Endodermal cell (in vitro differentiated cells): Measurements from ENCODE around the gene RANBP1. TPM values are rescaled to one million over a fixed set of nuclear protein-coding genes. Genes with fewer than 3 reads are reported as not detected.

Experiments used
- DNase-seq: peaks from one replicate; pipeline ENCODE4 v3.0.0-alpha.2; 2017
- H3K27ac ChIP-seq: 2 replicates; pipeline ENCODE4 v1.5.1; 2013; ENCODE audit warnings: mild to moderate bottlenecking, low read depth, low read length, moderate library complexity
- H3K27me3 ChIP-seq: 2 replicates; pipeline ENCODE4 v1.6.1; 2013; ENCODE audit warnings: mild to moderate bottlenecking, low read length, moderate library complexity; ENCODE audit not compliant: insufficient read depth, control insufficient read depth, poor library complexity, severe bottlenecking
- H3K36me3 ChIP-seq: 2 replicates; pipeline ENCODE4 v1.7.0; 2013; ENCODE audit warnings: mild to moderate bottlenecking, low read length, moderate library complexity; ENCODE audit not compliant: control insufficient read depth, insufficient read depth
- H3K4me1 ChIP-seq: one replicate; pipeline ENCODE4 v1.7.0; 2013; ENCODE audit warnings: low read length; ENCODE audit not compliant: control insufficient read depth, insufficient read depth
- H3K4me3 ChIP-seq: 2 replicates; pipeline ENCODE4 v1.5.1; 2013; ENCODE audit warnings: mild to moderate bottlenecking, low read length, moderate library complexity
- H3K9ac ChIP-seq: 2 replicates; pipeline ENCODE4 v1.6.1; 2013; ENCODE audit warnings: mild to moderate bottlenecking, low read length, moderate library complexity; ENCODE audit not compliant: poor library complexity, severe bottlenecking; ENCODE audit errors: extremely low read depth
- H3K9me3 ChIP-seq: 2 replicates; pipeline ENCODE4 v1.6.1; 2013; ENCODE audit warnings: mild to moderate bottlenecking, low read length, moderate library complexity; ENCODE audit not compliant: control insufficient read depth
- H3K27ac Mint-ChIP-seq: 2 replicates; pipeline ENCODE4 v1.8.0; 2020; ENCODE audit warnings: mixed read lengths
- H3K27me3 Mint-ChIP-seq: 2 replicates; pipeline ENCODE4 v1.8.0; 2021; ENCODE audit warnings: mild to moderate bottlenecking, mixed read lengths; ENCODE audit not compliant: insufficient read depth
- H3K36me3 Mint-ChIP-seq: 2 replicates; pipeline ENCODE4 v1.8.0; 2020; ENCODE audit warnings: low read depth, mixed read lengths
- H3K4me1 Mint-ChIP-seq: 2 replicates; pipeline ENCODE4 v1.8.0; 2020; ENCODE audit warnings: mixed read lengths
- H3K4me3 Mint-ChIP-seq: 2 replicates; pipeline ENCODE4 v1.8.0; 2020; ENCODE audit warnings: mild to moderate bottlenecking, moderate library complexity, mixed read lengths
- H3K9me3 Mint-ChIP-seq: 2 replicates; pipeline ENCODE4 v1.8.0; 2020; ENCODE audit warnings: mild to moderate bottlenecking, mixed read lengths
- CTCF ChIP-seq: fragments of 200-600 bp; sonication (generic); conservative IDR thresholded peaks from 2 replicates; pipeline ENCODE4 v1.5.0; 2021; ENCODE audit warnings: antibody characterized with exemption, mild to moderate bottlenecking
- WGBS, 2 experiments: methylation state at CpG; one replicate each; pipeline versions ENCODE4 v1.1.5 to v1.1.7; 2013; ENCODE audit warnings: missing lambda C conversion rate in 2 of 2, mixed read lengths in 1 of 2; ENCODE audit not compliant: insufficient coverage in 1 of 2, insufficient read length in 1 of 2; 5-methylcytosine and 5-hydroxymethylcytosine counted together
- total RNA-seq, 2 donors: library from RNA; stranded (reverse); fragmentation: NEBNext Ultra II Directional in 1 of 2; extraction: Animal tissue kit (Norgen Biotek cat#: 25700) in 1 of 2; gene quantifications; 2 replicates in 1 of 2; 3 replicates in 1 of 2; pipeline ENCODE4 v1.2.1, GENCODE V29; 2021

RANBP1 gene
- total RNA-seq, 2 donors from 2014 or later = 320 to 415 TPM

GRCh38 chr22:20126284-20127029 is 10.6 kb downstream of the RANBP1 start:
- no peaks in the 10 kb centered on the region for H3K4me1 ChIP-seq
- H3K9ac ChIP-seq = no peak overlapping the region
- no peak overlapping the region for H3K27ac Mint-ChIP-seq
- whole genome bisulfite sequencing, 2 experiments = 95% methylated on average over 17 to 19 of the region's 19 CpGs
- H3K36me3 ChIP-seq = peaks cover 63% of the 10 kb centered on the region
- H3K27me3 ChIP-seq = no peaks in the 10 kb centered on the region
- no peaks in the 10 kb centered on the region for H3K9me3 Mint-ChIP-seq
- no peak overlapping the region for H3K27ac ChIP-seq
- TF ChIP-seq CTCF = no peak
- no peak overlapping the region for H3K4me3 Mint-ChIP-seq
- peaks cover 45% of the 10 kb centered on the region for H3K36me3 Mint-ChIP-seq
- DNase-seq = no peak
- H3K4me1 Mint-ChIP-seq = no peaks in the 10 kb centered on the region
- no peak overlapping the region for H3K4me3 ChIP-seq
- no peaks in the 10 kb centered on the region for H3K27me3 Mint-ChIP-seq
- H3K9me3 ChIP-seq = no peaks in the 10 kb centered on the region

- Mint-ChIP-seq H3K36me3 (peaks cover 36% of the 10 kb centered on the region), H3K4me3 (no peak overlapping the region), H3K27ac (peak overlapping the region; percentile 74), H3K4me1 (no peaks in the 10 kb centered on the region), H3K27me3 (no peaks in the 10 kb centered on the region), H3K9me3 (no peaks in the 10 kb centered on the region)
- Histone ChIP-seq H3K36me3 (peaks cover 54% of the 10 kb centered on the region), H3K4me3 (no peak overlapping the region), H3K27ac (peak overlapping the region; percentile 29), H3K27me3 (no peaks in the 10 kb centered on the region), H3K9ac (no peak overlapping the region), H3K9me3 (no peaks in the 10 kb centered on the region), H3K4me1 (no peaks in the 10 kb centered on the region)
- TF ChIP-seq CTCF = no peak
- 94 to 98% methylated on average over 12 to 15 of the region's 15 CpGs for WGBS, 2 experiments
- DNase-seq = no peak
Observed at GRCh38 chr22:20127318-20127868, 11.5 kb downstream of the RANBP1 start.

GRCh38 chr22:20127869-20128618 is 12.1 kb downstream of the RANBP1 start:
- peaks cover 34% of the 10 kb centered on the region for H3K36me3 Mint-ChIP-seq
- Histone ChIP-seq H3K9me3 (no peaks in the 10 kb centered on the region), H3K9ac (no peak overlapping the region), H3K36me3 (peaks cover 53% of the 10 kb centered on the region), H3K4me1 (no peaks in the 10 kb centered on the region), H3K4me3 (no peak overlapping the region), H3K27ac (peak overlapping the region; percentile 36), H3K27me3 (no peaks in the 10 kb centered on the region)
- TF ChIP-seq CTCF = no peak
- DNase-seq = no peak
- H3K27me3 Mint-ChIP-seq = no peaks in the 10 kb centered on the region
- peak overlapping the region; percentile 80 for H3K27ac Mint-ChIP-seq
- H3K9me3 Mint-ChIP-seq = no peaks in the 10 kb centered on the region
- 92 to 93% methylated on average over 15 to 17 of the region's 17 CpGs for WGBS, 2 experiments
- H3K4me3 Mint-ChIP-seq = no peak overlapping the region
- H3K4me1 Mint-ChIP-seq = no peaks in the 10 kb centered on the region
